Measurements from ENCODE around the gene TDP2.
"Not testable (repeated sequence)": the region's sequence is repeated elsewhere in the genome, so short reads cannot be mapped to it uniquely, and the experiment has no call there.

TDP2 gene

DNA sequence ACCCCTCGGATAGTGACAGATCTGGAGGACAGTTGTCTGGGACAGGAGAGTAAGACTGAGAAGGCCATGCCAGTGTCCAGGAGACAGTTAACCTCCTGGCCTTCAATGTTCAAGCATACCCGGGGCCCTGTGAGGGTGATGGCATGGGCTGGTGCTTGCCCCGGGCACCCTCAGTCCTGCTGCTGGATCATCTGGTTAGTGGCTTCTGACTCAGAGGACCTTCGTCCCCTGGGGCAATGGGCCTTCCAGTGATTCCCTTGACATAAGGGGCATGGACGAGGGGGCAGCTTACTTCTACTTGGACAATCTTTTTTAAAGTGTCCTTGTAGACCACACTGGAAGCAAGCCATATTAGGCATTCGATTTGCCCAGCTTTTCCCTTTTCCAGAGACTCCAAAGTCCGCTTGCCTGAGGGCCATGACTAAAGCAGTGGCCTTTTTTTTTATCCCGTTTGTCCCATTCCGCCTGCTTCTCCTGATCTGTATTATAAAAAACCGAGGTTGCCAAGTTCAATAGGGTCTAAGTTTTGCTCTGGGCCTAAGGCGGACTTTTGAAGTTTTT is 12.2 kb upstream of the TDP2 start:
- DNase-seq, result not testable (repeated sequence)

GRCh38 chr6:24673625-24674024 is 6.9 kb upstream of the TDP2 start:
- DNase-seq, result no peak

DNA sequence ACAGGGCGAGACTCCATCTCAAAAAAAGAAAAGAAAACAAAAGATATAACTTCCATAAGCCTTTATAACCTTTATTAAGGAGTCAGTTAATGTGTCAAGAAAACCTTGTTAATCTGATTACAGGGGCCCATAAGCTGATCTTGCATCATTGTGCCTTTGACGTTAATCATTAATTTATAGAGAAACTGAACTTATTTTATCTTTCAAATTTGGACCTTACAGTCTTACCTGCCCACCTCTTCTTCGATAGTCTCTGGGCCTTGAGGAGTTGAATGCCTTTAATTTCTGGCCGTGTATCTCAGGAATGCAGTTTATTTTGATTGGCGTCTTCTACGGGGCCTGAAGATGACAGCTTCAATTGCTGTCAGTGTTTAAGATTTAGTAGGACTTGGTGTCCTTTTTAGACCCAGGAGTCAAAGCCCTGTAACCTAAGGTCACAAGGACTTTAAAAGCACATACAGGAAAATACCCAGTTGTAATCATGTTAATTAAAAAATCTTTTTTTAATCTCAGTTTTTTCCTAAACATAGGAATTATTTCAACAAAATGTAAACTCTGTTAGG is 6.0 kb upstream of the TDP2 start:
- DNase-seq, result no peak

- not testable (repeated sequence) for DNase-seq
These were observed 4.4 kb upstream of the TDP2 start for GRCh38 chr6:24671077-24671476.

DNA sequence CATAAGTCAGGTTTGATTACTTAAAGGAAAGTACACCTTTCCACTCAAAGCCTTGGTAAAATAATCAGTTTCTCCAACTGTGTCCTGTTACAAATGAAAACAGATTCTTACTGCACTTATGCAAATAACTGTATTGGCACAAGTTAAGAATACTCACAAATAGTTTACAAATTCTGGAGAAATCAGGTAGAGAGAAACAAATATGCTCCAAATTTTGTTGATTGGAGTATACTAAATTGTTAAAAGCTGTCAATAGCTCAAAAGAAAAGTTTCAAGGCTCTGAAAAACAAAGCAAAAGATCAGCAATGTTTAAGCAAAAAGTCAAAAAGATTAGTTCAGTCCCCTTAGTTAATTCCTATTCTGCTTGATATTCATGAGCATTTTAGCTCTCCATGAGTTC is 3.8 kb upstream of the TDP2 start:
- not testable (repeated sequence) for DNase-seq

- DNase-seq, result no peak
These were observed 2.3 kb upstream of the TDP2 start for GRCh38 chr6:24668997-24669361.

GRCh38 chr6:24668066-24668996 is 1.6 kb upstream of the TDP2 start:
- DNase-seq, result not testable (repeated sequence)

DNA sequence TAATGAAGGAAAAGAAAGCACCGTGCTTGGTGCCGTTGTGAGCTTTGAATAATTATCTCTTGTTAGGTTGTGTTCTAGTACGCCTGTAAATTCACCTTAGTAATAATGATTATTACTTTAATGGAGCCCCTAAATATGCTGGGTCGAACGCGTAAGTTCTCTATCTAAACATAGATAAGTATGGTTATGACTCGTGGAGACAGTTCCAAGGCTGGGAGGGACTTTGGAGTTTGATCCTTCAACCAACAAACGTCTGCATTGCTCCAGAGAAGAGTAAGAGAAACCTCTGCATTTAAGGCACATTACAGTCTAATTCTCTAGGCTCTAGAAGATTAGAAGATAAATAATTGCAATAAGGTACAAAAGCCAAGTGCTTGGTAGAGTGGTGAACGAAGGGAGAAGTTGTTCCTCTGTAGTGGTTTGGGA is 692 bp upstream of the TDP2 start:
- no peak for DNase-seq

DNA sequence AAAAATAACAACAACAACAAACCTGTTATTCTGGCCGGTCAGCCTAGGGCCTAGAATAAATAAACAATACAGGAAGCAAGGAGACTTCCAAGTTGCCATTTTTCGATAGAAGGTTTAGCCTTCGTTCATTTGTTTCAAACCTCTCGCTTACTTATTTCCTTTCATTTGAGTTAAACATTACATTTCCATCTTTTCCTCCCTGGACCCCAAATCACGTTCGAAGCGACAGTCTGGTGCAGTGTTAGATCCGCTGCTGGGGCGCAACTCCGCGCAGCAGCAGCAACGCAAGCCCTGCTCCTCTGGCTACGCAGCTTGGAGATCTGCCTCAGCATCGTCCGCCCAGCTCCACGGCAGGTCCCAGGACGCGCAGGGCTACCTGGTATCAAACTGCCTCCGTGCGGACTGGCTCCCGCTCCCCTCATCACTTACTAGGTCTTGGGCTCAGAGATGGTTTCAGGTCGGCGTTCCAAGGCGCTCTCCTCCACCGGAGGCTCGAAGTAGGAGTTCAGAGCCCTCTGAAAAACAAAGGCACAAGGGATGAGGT is 530 bp downstream of the TDP2 start:
- peak; percentile 59 for DNase-seq

DNA sequence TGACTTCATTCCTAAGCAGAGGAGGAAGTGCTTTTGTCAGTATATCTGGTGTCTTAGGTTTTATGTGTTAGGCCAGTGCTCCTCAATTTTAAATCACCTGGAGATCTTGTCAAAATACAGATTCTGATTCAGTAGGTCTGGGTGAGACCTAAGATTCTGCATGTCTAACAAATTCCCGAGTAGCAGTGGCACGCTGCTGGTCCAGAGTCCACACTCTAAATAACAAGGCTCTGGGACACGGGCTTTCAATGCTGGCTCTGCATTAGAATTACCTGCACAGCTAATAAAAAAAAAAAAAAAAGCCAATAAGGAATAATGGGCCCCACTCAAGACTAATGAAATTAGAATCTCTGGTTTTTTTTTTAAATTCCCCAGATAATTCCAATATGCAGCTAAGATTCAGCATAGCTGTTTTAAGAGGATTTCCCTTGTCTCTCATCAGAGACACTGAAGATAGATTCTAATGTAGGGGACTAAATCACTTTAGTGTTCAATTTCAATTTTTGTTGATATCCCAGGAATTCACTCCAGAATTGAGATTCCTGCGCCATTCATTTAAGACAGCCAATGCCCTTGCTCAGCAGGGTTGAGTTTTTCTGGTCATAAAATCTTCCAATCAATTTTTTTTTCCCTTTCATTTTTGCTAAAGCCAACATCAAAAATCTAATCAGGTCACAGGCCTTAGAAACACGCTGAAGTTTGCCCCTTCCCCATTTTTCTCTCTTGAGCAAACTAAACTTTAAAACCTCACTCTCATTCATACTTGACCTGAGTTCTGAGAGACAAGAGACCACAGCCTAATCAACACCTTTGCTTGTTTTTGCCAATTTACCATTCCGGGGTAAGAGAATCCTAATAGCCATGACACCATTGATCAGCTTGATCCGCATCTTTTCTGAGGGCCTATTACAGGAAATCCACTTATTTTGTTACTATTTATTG is 2.4 kb downstream of the TDP2 start:
- no peak for DNase-seq

GRCh38 chr6:24663189-24663588 is 3.5 kb downstream of the TDP2 start:
- no peak for DNase-seq

DNA sequence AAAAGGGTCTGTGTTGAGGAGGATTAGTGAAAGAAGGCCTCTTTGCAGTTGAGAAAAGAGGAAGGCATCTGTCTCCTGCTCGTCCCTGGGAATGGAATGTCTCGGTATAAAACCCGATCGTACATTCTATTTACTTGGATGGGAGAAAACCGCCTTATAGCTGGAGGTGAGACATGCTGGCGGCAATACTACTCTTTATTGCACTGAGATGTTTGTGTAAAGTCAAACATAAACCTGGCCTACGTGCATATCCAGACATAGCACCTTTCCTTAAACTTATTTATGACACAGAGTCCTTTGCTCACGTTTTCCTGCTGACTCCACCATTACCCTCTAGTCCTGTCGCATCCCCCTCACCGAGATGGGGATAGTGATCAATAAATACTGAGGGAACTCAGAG is 4.5 kb downstream of the TDP2 start:
- no peak for DNase-seq

- DNase-seq, result not testable (repeated sequence)
These were observed 4.9 kb downstream of the TDP2 start for GRCh38 chr6:24661759-24662158.

DNA sequence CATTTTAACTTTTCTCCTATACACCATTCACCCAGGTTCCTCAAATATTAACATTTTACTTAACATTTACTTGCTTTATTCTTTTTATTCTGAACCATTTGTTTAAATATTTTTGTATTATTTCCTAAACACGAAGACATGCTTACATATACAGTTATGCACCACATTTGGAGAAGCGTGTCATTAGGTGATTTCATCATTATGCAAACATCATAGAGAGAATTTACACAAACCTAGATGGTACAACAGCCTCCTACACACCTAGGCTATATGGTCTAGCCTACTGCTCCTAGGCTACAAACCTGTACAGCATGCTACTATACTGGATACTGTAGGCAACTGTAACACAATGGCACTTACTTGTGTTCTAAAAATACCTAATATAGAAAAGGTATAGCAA is 6.6 kb downstream of the TDP2 start:
- DNase-seq, result no peak

DNA sequence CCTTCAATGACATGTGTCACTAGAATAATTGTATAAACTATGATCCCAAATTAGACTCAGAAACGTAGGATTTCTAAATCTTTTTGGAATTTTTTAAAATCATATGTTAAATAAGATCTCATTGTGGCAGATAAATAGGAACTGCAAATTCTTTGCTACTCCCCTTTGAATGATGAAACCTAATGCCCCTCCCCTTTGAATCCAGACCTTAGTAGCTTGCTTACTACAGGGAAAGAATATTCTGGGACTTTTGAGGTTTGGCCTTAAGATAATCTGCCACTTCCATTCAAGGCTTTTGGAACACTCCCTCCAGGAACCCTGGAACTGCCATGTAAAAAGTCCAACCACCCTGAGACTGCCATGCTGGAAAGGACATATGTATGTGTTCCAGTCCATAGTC is 7.1 kb downstream of the TDP2 start:
- no peak for DNase-seq

DNA sequence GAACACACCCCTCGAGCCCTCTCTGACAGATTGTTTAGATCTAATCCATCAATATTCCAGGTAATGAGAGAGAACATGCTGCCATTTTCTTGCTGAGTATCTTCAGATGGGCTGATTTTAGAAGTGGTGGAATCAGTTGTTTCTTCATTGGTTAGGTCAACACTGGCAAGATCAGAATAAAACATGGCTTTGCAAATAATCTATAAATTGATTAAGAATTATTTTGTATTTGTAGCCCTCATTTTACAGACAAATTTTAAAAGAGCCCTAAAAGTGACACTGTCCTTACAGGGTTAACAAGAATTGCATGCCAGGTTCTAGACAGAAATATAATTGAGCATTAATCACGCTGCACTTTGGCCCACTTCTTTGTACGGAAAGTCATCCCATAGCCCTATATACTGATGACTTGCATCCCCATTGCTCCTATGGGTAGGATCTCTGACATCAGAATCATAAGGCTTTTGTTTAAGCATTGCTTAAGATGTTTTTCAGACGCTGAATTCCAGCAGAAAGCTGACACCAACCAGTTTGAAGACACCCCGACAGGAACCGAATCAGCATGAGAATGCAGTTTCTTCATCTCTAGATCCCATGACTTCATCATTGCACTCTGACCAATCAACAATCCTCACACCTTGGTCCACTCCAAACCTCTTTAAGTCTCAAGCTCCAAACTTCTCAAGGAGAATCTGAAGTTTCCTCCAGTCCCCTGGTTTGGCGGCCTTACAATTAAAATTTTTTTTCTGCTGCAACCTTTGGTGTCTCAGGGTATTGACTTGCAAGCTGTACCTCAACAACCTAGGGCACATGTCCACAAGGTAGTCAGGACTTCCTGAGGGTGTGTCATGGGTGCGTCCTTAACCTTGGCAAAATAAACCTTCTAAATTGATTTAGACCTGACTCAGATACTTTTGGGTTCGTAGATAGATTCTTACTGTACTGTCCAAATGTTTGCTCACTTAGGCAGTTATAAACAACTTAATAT is 7.8 kb downstream of the TDP2 start:
- no peak for DNase-seq

GRCh38 chr6:24655215-24655614 is 11.5 kb downstream of the TDP2 start:
- DNase-seq, result no peak

DNA sequence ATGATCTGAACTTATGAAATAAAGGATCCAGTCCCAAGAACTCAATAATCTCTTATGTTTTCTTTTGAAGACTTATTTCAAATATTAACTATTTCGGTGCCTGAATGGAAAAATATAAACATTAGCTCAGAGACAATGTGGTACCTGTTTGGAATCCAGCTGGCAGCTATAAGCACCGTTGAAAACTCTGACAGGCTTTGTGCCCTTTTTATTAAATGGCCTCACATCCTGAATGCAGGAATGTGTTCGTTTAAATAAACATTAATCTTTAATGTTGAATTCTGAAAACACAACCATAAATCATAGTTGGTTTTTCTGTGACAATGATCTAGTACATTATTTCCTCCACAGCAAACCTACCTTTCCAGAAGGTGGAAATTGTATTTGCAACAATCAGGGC is 16.3 kb downstream of the TDP2 start:
- no peak for DNase-seq

DNA sequence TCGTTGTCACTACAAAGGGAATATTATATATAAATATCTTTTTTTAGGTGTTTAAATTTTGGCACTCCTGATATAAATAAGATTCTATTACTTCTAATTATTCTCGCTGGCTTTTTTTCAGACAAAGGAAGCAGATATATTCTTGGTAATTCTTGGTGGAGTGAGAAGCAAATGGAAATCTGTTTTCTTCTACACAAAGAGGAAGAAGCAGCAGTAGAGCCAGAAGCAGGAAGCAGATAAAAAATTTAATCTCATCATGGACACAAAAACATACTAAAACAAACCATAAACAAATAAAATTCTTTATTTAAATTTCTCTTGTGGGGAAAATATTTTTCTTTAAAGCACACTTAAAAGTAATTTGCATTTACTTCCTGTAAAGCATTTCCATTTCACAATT is 17.0 kb downstream of the TDP2 start:
- DNase-seq, result no peak

- no peak for DNase-seq
These were observed 18.4 kb downstream of the TDP2 start for GRCh38 chr6:24648276-24648675.

GRCh38 chr6:24646771-24647170 is 19.9 kb downstream of the TDP2 start:
- no peak for DNase-seq

GRCh38 chr6:24644377-24644776 is 22.3 kb downstream of the TDP2 start:
- DNase-seq, result no peak

Data from stimulated activated CD4-positive, alpha-beta T cell treated with anti-CD3 and anti-CD28 coated beads, Interleukin-15, amount 100 ng/mL, for 24 hours (primary cell).